Neutrophil (primary cell): ENCODE results near the gene GLRA3.

Experiments
- H3K27ac ChIP-seq: fragments of 200-600 bp; sonication (generic); 2 replicates; pipeline ENCODE4 v1.5.1; 2016; ENCODE audit warnings: mild to moderate bottlenecking, moderate library complexity
- H3K27me3 ChIP-seq: fragments of 200-600 bp; sonication (generic); 2 replicates; pipeline ENCODE4 v1.6.0; 2016; ENCODE audit warnings: mild to moderate bottlenecking
- H3K36me3 ChIP-seq: fragments of 200-600 bp; sonication (generic); 2 replicates; pipeline ENCODE4 v1.5.1; 2017
- H3K4me1 ChIP-seq, 2 experiments: fragments of 200-600 bp in 1 of 2; sonication (generic) in 1 of 2; 1 replicate in 1 of 2; 2 replicates in 1 of 2; pipeline versions ENCODE4 v1.5.1 to v1.6.1; 2013 to 2016; ENCODE audit warnings: low read depth in 1 of 2, low read length in 1 of 2, mild to moderate bottlenecking in 1 of 2, moderate library complexity in 1 of 2; ENCODE audit not compliant: control insufficient read depth in 1 of 2, insufficient read depth in 1 of 2
- H3K4me3 ChIP-seq, 2 experiments: fragments of 200-600 bp in 1 of 2; sonication (generic) in 1 of 2; 1 replicate in 1 of 2; 2 replicates in 1 of 2; pipeline ENCODE4 v1.5.1; 2013 to 2016; ENCODE audit warnings: low read depth in 1 of 2, low read length in 1 of 2, mild to moderate bottlenecking in 1 of 2, moderate library complexity in 1 of 2
- H3K9me3 ChIP-seq: fragments of 200-600 bp; sonication (generic); 2 replicates; pipeline ENCODE4 v1.5.1; 2016
- TF ChIP-seq, protein P1 (sequence below): fragments of 200-600 bp; sonication (generic); IDR thresholded peaks from 2 replicates; pipeline ENCODE4 v1.5.1; 2016; ENCODE audit warnings: antibody characterized with exemption

Gene GLRA3

GRCh38 chr4:174869339-174869738 is 40.3 kb upstream of the GLRA3 start:
- Histone ChIP-seq H3K27ac (no peak overlapping the region), H3K27me3 (no peaks in the 10 kb centered on the region), H3K4me1 (no peaks in the 10 kb centered on the region), H3K4me3 (no peak overlapping the region), H3K36me3 (no peaks in the 10 kb centered on the region), H3K9me3 (no peaks in the 10 kb centered on the region)
- TF ChIP-seq, protein P1, sequence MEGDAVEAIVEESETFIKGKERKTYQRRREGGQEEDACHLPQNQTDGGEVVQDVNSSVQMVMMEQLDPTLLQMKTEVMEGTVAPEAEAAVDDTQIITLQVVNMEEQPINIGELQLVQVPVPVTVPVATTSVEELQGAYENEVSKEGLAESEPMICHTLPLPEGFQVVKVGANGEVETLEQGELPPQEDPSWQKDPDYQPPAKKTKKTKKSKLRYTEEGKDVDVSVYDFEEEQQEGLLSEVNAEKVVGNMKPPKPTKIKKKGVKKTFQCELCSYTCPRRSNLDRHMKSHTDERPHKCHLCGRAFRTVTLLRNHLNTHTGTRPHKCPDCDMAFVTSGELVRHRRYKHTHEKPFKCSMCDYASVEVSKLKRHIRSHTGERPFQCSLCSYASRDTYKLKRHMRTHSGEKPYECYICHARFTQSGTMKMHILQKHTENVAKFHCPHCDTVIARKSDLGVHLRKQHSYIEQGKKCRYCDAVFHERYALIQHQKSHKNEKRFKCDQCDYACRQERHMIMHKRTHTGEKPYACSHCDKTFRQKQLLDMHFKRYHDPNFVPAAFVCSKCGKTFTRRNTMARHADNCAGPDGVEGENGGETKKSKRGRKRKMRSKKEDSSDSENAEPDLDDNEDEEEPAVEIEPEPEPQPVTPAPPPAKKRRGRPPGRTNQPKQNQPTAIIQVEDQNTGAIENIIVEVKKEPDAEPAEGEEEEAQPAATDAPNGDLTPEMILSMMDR: no peak

GRCh38 chr4:174867903-174868302 is 38.9 kb upstream of the GLRA3 start:
- Histone ChIP-seq H3K36me3 (no peaks in the 10 kb centered on the region), H3K4me1 (no peaks in the 10 kb centered on the region), H3K27ac (no peak overlapping the region), H3K4me3 (no peak overlapping the region), H3K27me3 (no peaks in the 10 kb centered on the region), H3K9me3 (no peaks in the 10 kb centered on the region)
- TF ChIP-seq, protein P1: no peak

DNA sequence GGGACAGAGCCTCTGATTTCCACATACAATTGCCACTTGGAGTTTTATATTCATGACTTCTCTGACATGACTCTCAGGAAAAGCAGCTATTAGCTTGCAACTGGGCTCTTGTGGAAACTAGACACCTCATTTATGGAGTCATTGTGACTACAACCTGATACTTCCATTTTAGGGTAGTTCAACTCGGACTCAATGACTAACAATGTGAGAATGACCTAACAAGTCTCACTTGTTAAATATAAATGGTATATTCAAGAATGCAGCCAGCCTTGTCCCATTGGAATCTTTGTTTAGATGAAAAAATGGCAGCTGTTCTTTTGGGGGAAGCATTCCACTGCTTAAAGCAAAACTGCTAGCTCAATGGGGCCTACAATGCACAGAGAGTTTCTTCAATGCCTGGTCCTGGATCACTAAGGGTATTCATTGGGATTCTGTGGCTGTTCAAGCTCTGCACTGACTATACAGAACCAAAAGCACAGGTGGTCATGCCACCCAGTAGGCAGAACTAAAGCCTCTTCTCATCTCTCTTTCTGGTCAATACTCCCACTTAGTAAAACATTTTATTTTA is 36.5 kb upstream of the GLRA3 start:
- TF ChIP-seq, protein P1: no peak
- Histone ChIP-seq H3K27ac (no peak overlapping the region), H3K4me1 (no peaks in the 10 kb centered on the region), H3K36me3 (no peaks in the 10 kb centered on the region), H3K4me3 (no peak overlapping the region), H3K27me3 (no peaks in the 10 kb centered on the region), H3K9me3 (no peaks in the 10 kb centered on the region)

GRCh38 chr4:174864031-174864430 is 35.0 kb upstream of the GLRA3 start:
- H3K27ac ChIP-seq: no peak overlapping the region
- H3K27me3 ChIP-seq: no peaks in the 10 kb centered on the region
- TF ChIP-seq, protein P1: no peak

DNA sequence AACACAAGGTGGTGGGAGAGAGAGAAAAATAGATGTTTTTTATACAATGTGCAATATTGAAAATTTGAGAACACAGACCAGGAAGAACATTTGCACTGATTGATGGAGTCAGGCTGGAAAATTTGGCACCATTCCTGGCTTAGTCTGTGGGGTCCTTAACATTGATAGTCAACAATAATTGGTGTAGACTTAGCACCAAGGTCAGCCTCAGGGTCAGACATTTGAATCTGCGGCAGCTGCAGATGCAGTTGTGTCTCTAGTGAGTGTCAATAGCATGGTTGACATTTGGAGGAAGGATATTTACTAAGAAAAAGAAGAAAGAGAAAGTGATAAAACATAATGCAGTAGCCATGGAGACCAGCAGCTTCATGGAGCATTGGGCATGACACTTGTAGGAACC is 31.5 kb upstream of the GLRA3 start:
- H3K27me3 ChIP-seq: no peaks in the 10 kb centered on the region
- TF ChIP-seq, protein P1: no peak
- H3K4me1 ChIP-seq: no peaks in the 10 kb centered on the region
- no peaks in the 10 kb centered on the region for H3K36me3 ChIP-seq
- no peaks in the 10 kb centered on the region for H3K9me3 ChIP-seq
- no peak overlapping the region for H3K4me3 ChIP-seq
- no peak overlapping the region for H3K27ac ChIP-seq

More at GRCh38 chr4:174864031-174864430, 35.0 kb upstream of the GLRA3 start:
- H3K4me1 ChIP-seq: no peaks in the 10 kb centered on the region
- no peaks in the 10 kb centered on the region for H3K36me3 ChIP-seq
- H3K9me3 ChIP-seq: no peaks in the 10 kb centered on the region
- no peak overlapping the region for H3K4me3 ChIP-seq

DNA sequence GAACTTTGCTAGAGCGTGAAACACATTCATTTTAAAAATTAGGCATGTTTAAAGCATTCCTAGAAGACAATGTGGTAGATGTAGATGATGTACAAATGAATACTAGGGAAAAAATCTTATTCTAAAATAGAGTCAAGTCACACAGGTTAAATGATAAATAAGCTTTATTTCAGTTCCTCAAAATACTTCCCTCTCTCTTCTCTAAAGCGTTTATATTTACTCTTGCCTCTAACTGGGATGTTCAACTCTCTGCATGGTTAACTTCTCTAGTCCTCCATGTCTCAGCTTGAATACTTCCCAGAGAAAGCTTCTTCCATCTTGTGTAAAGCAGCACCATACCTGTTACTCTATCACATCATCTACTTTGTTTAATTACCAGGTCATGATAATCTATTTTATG is 30.9 kb upstream of the GLRA3 start:
- H3K27ac ChIP-seq: no peak overlapping the region
- no peaks in the 10 kb centered on the region for H3K4me1 ChIP-seq
- no peaks in the 10 kb centered on the region for H3K36me3 ChIP-seq
- no peaks in the 10 kb centered on the region for H3K27me3 ChIP-seq
- no peaks in the 10 kb centered on the region for H3K9me3 ChIP-seq
- H3K4me3 ChIP-seq: no peak overlapping the region
- TF ChIP-seq, protein P1: no peak
